Astrocyte of the cerebellum (primary cell): ENCODE results near the gene MAP2K1.

Experiments
- DNase-seq: peaks from one replicate; pipeline ENCODE4 v3.0.0-alpha.2; 2011; ENCODE audit warnings: low read depth
- H3K4me3 ChIP-seq: 2 replicates; pipeline ENCODE4 v1.5.1; 2011; ENCODE audit warnings: mild to moderate bottlenecking, low read depth, low read length, moderate library complexity
- in situ Hi-C: cut with HindIII; loops from 2 replicates; pipeline ENCODE4 v1.10.0; 2017; ENCODE audit warnings: low sequenced_read_pairs
- TF ChIP-seq, protein P1 (sequence below): IDR thresholded peaks from 2 replicates; pipeline ENCODE4 v1.5.1; 2012; ENCODE audit warnings: low read length, low read depth, moderate library complexity, mild to moderate bottlenecking; ENCODE audit errors: missing control alignments

Gene MAP2K1

DNA sequence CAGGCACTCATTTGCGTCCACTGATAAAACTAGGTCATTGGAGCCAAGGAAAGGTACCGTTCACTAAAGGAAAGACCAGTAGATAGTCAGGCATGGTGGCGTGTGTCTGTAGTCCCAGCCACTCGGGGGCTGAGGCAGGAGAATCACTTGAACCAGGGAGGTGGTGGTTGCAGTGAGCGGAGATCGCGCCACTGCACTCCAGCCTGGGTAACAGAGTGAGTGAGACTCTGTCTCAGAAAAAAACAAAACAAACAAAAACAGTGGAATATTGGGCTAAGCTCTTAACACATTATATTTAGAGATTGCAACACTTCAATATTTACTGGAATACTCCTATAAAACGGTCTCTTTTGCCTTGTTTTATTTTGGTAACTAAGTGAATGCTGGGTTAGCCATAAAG lies 17.4 kb downstream of the MAP2K1 start:
- TF ChIP-seq, protein P1, sequence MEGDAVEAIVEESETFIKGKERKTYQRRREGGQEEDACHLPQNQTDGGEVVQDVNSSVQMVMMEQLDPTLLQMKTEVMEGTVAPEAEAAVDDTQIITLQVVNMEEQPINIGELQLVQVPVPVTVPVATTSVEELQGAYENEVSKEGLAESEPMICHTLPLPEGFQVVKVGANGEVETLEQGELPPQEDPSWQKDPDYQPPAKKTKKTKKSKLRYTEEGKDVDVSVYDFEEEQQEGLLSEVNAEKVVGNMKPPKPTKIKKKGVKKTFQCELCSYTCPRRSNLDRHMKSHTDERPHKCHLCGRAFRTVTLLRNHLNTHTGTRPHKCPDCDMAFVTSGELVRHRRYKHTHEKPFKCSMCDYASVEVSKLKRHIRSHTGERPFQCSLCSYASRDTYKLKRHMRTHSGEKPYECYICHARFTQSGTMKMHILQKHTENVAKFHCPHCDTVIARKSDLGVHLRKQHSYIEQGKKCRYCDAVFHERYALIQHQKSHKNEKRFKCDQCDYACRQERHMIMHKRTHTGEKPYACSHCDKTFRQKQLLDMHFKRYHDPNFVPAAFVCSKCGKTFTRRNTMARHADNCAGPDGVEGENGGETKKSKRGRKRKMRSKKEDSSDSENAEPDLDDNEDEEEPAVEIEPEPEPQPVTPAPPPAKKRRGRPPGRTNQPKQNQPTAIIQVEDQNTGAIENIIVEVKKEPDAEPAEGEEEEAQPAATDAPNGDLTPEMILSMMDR = no peak
- no peak for DNase-seq
- in situ Hi-C loops = loop anchor here (5.0 to 25.0 kb wide), 2 partner anchors 73 to 92 kb away; no protein-coding TSS in a partner anchor
- no peak overlapping the region for H3K4me3 ChIP-seq

DNA sequence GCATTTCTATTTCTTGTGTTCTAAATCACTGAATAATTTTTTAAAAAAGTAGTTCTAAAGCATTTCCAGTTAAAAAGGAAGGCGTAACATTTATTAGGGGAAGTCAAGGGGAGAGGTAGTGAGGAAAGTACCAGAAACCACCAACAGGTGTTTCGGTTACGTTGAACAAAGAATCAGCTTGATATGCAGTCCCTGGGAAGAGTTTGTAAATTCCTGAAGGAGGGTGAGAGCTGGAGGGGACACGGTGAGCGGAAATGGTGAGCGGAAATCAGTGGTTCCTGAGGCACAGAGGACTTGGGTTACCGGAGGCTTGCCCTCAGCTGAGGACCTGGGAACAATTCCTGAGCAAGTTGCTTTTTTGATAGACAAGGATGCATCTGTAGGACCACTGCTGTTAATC lies 17.8 kb downstream of the MAP2K1 start:
- H3K4me3 ChIP-seq = no peak overlapping the region
- in situ Hi-C loops = loop anchor here (5.0 to 25.0 kb wide), 2 partner anchors 73 to 92 kb away; no protein-coding TSS in a partner anchor
- TF ChIP-seq, protein P1 = no peak

DNA sequence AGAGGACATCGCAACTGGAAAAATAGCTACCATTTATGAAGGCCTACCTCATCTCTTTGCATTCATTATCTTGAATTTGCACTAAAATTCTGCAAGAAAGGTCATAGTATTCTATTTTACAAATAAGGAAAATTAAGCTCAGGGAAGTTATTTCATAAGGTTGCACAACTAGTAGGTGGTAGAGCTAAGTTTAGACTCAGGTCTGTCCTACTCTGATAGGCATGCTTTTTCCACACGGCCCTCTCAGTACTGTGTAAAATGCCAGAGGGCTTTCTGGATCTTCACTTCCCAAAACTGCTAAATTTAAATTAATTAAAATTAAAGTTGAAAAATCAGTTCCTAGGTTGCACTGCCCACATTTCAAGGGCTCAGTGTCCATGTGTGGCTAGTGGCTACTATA lies 18.3 kb downstream of the MAP2K1 start:
- no peak overlapping the region for H3K4me3 ChIP-seq
- DNase-seq = no peak
- TF ChIP-seq, protein P1 = no peak
- in situ Hi-C loops = loop anchor here (25.0 kb wide), 1 partner anchor 93 kb away; no protein-coding TSS in a partner anchor

More for the DNA sequence above, 17.8 kb downstream of the MAP2K1 start:
- no peak for DNase-seq

DNA sequence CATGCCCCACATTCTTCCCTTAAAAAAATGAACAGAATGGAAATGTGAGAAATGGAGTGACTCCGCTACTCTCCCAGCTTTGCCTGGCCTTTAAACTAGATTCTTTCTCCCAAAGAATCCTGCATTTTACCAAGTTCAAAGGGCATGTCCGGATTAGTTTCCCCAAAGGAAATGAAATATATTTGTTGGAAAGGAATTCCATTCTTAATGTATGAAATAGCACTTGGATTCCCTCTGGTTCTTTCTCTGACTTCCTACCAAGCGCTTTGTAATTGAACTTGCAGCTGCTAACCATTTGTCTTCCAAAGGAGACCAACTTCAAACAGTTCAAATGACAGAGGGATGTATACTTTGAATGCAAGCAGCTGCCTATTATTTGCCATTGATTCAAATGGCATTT lies 18.9 kb downstream of the MAP2K1 start:
- DNase-seq = no peak
- in situ Hi-C loops = loop anchor here (25.0 kb wide), 1 partner anchor 93 kb away; no protein-coding TSS in a partner anchor
- no peak overlapping the region for H3K4me3 ChIP-seq
- TF ChIP-seq, protein P1 = no peak

DNA sequence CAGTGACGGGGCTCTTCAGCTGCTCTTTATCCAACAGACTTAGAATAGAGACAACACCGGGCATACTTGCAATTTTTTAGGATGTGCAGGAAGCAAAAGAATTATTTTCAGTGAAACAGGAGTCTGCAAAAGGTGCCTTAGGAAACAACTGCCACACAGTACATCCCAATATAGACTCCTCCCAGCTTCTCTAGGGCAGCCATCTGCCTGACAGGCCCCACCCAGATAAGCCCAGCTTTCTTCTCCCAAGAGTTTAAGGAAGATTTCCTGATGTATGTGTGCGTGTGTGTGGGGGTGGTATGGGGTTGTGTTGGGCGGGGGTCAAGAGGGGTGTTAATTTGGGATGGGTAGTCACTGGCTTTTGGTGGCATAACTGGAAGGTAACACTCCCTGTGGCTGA lies 21.5 kb downstream of the MAP2K1 start:
- in situ Hi-C loops = loop anchor here (25.0 kb wide), 1 partner anchor 96 kb away; no protein-coding TSS in a partner anchor
- TF ChIP-seq, protein P1 = no peak
- DNase-seq = no peak
- H3K4me3 ChIP-seq = no peak overlapping the region

DNA sequence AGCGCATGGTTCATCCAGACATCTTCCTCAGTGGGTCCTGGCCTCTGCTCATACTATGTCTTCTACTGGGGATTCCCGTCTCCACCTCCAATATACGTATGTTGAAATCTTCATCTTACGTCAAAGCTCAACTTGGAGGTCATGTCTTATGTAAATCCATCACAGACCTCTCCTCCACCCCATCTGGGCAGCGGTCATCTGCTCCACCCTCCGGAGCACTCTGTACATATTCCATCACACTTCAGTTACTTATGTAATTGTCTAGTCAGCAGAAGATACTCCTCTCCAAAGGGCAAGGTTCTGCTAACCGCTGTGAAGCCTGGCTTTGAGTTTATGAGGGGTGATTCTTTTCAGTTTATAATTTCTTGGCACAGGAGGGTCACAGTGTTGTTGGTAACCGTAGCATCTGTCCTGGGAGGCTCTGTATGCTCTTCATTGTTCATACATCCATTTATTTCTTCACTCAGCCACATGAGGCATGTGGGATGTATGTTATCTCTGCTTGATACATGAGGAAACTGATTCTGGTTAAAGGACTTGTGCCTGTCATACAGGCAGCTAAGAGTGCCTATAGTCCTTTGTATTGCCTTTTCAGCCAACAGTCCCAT lies 22.1 kb downstream of the MAP2K1 start:
- H3K4me3 ChIP-seq = no peak overlapping the region
- in situ Hi-C loops = loop anchor here (25.0 kb wide), 1 partner anchor 96 kb away; no protein-coding TSS in a partner anchor
- TF ChIP-seq, protein P1 = no peak
- DNase-seq = no peak
